Activated B cell treated with CpG ODN at 0.5 μM for 24 hours (primary cell): ENCODE results near the gene VPS33B. TPM values are rescaled to one million over a fixed set of nuclear protein-coding genes. Genes with fewer than 3 reads are reported as not detected.
A peak's percentile ranks its signal among the peaks of the same experiment; 100 is the strongest.

ENCODE experiments used
- ATAC-seq: fragments of 200-7000 bp; cut with Tn5 transposase; one replicate; pipeline ENCODE4 v1.10.0; 2021; ENCODE audit warnings: low read depth, mild to moderate bottlenecking, moderate library complexity
- CTCF ChIA-PET: fragments of 350-600 bp; sonication (Branson Sonifier 250); formaldehyde crosslinking; loops from one replicate; lab custom pipeline; 2021; ENCODE audit warnings: antibody characterized with exemption; lab: Charles Lee
- POLR2A ChIA-PET: fragments of 350-600 bp; sonication (Branson Sonifier 250); formaldehyde crosslinking; loops from one replicate; lab custom pipeline; 2021; ENCODE audit warnings: antibody characterized with exemption; lab: Charles Lee
- DNase-seq: peaks from one replicate; pipeline ENCODE4 v3.0.0; 2022
- H3K27ac Mint-ChIP-seq: one replicate; pipeline ENCODE4 v1.8.0; 2020; ENCODE audit warnings: mixed read lengths
- H3K27me3 Mint-ChIP-seq: one replicate; pipeline ENCODE4 v1.8.0; 2021; ENCODE audit warnings: mixed read lengths
- H3K36me3 Mint-ChIP-seq: one replicate; pipeline ENCODE4 v1.8.0; 2021; ENCODE audit warnings: low read depth, mixed read lengths
- H3K4me1 Mint-ChIP-seq: one replicate; pipeline ENCODE4 v1.8.0; 2021; ENCODE audit warnings: mixed read lengths
- H3K4me3 Mint-ChIP-seq: one replicate; pipeline ENCODE4 v1.8.0; 2020; ENCODE audit warnings: mild to moderate bottlenecking, mixed read lengths
- H3K9me3 Mint-ChIP-seq: one replicate; pipeline ENCODE4 v1.8.0; 2020; ENCODE audit warnings: mixed read lengths
- CTCF ChIP-seq: fragments of 200-600 bp; IDR thresholded peaks from one replicate; pipeline ENCODE4 v1.8.0; 2022; ENCODE audit warnings: antibody characterized with exemption, mild to moderate bottlenecking
- intact Hi-C: fragments of 100-400 bp; cut with micrococcal nuclease; formaldehyde crosslinking; loops from one replicate; pipeline ENCODE4 v1.15.1; 2024
- total RNA-seq: library from RNA; stranded (reverse); gene quantifications from 2 replicates; pipeline ENCODE4 v1.2.3, GENCODE V29; 2022

VPS33B gene
- total RNA-seq, 1 donor from 2014 or later, result 33.4 TPM

- H3K4me1 Mint-ChIP-seq, result peaks cover 41% of the 10 kb centered on the region
- H3K9me3 Mint-ChIP-seq, result no peaks in the 10 kb centered on the region
- H3K27ac Mint-ChIP-seq, result no peak overlapping the region
- ATAC-seq, result no peak
- H3K4me3 Mint-ChIP-seq, result no peak overlapping the region
- no peak for DNase-seq
- no peaks in the 10 kb centered on the region for H3K27me3 Mint-ChIP-seq
- H3K36me3 Mint-ChIP-seq, result peaks cover 7% of the 10 kb centered on the region
- TF ChIP-seq CTCF, result no peak
- ChIA-PET CTCF (no interaction called here), POLR2A (no interaction called here)
- intact Hi-C loops, result loop anchor here (10.0 kb wide), 1 partner anchor 1657 kb away; the partner anchor contains the start of gene POLG
Observed at GRCh38 chr15:90991587-90992285, 30.7 kb downstream of the VPS33B start.

GRCh38 chr15:90990446-90990845, 31.9 kb downstream of the VPS33B start:
- ChIA-PET CTCF (no interaction called here), POLR2A (interaction anchor here (1.2 kb wide), 1 partner anchor 58 kb away, joined by 4 read pairs; the partner anchor contains the start of gene HDDC3)
- Mint-ChIP-seq H3K9me3 (no peaks in the 10 kb centered on the region), H3K27ac (no peak overlapping the region), H3K36me3 (peaks cover 7% of the 10 kb centered on the region), H3K4me3 (no peak overlapping the region), H3K27me3 (no peaks in the 10 kb centered on the region), H3K4me1 (peaks cover 49% of the 10 kb centered on the region)
- intact Hi-C loops, result loop anchor here (10.0 kb wide), 1 partner anchor 1656 kb away; the partner anchor contains the start of gene POLG
- DNase-seq (no peak), ATAC-seq (no peak)
- no peak for TF ChIP-seq CTCF

- H3K9me3 Mint-ChIP-seq, result no peaks in the 10 kb centered on the region
- ATAC-seq (peak; percentile 43), DNase-seq (no peak)
- TF ChIP-seq CTCF, result no peak
- POLR2A ChIA-PET, result interaction anchor here (1.2 kb wide), 1 partner anchor 57 kb away, joined by 4 read pairs; the partner anchor contains the start of gene HDDC3
- H3K27me3 Mint-ChIP-seq, result no peaks in the 10 kb centered on the region
- H3K27ac Mint-ChIP-seq, result no peak overlapping the region
- H3K36me3 Mint-ChIP-seq, result peaks cover 3% of the 10 kb centered on the region
- CTCF ChIA-PET, result no interaction called here
- peak overlapping the region; percentile 13 for H3K4me3 Mint-ChIP-seq
- peaks cover 40% of the 10 kb centered on the region for H3K4me1 Mint-ChIP-seq
- intact Hi-C loops, result no loop called here
Observed at GRCh38 chr15:90989040-90989768, 33.2 kb downstream of the VPS33B start.

GRCh38 chr15:90988296-90988695, 34.1 kb downstream of the VPS33B start:
- POLR2A ChIA-PET, result no interaction called here
- no peaks in the 10 kb centered on the region for H3K27me3 Mint-ChIP-seq
- no peaks in the 10 kb centered on the region for H3K36me3 Mint-ChIP-seq
- no peak for TF ChIP-seq CTCF
- peak overlapping the region; percentile 17 for H3K4me3 Mint-ChIP-seq
- H3K27ac Mint-ChIP-seq, result peak overlapping the region; percentile 37
- intact Hi-C loops, result no loop called here
- no peak for ATAC-seq
- no peak for DNase-seq
- peaks cover 35% of the 10 kb centered on the region for H3K4me1 Mint-ChIP-seq
- CTCF ChIA-PET, result interaction anchor here (1.8 kb wide), 1 partner anchor 31 kb away, joined by 7 read pairs; no protein-coding TSS in a partner anchor
- H3K9me3 Mint-ChIP-seq, result no peaks in the 10 kb centered on the region
